Pancreas (tissue), 10 donors: ENCODE results near the gene AP3S1. TPM values are rescaled to one million over a fixed set of nuclear protein-coding genes. Genes with fewer than 3 reads are reported as not detected.
"Not testable (repeated sequence)": the region's sequence is repeated elsewhere in the genome, so short reads cannot be mapped to it uniquely, and the experiment has no call there.

Experiments used
- ATAC-seq, 4 donors: fragments of 200-7000 bp; cut with Tn5 transposase; one replicate each; pipeline versions ENCODE4 v1.8.0 to v1.9.1; 2020; ENCODE audit warnings: mild to moderate bottlenecking in 4 of 4, moderate library complexity in 4 of 4
- DNase-seq, 6 donors: peaks; one replicate each; pipeline ENCODE4 v3.0.0-alpha.2; 2020
- FAIRE-seq: peaks from 2 replicates; lab custom pipeline; 2012; peaks lifted over from hg19 to GRCh38; lab: Jason Lieb, UNC
- H3K27ac ChIP-seq, 4 donors: fragments of 200-600 bp; sonication (generic); 1 replicate in 3 of 4; 2 replicates in 1 of 4; pipeline versions ENCODE4 v1.5.0 to v1.8.0; 2020
- H3K27me3 ChIP-seq, 4 donors: fragments of 200-600 bp; one replicate each; pipeline ENCODE4 v1.8.0; 2021
- H3K36me3 ChIP-seq, 3 donors: fragments of 200-600 bp; sonication (generic) in 1 of 3; one replicate each; pipeline versions ENCODE4 v1.5.0 to v1.8.0; 2020 to 2021
- H3K4me1 ChIP-seq, 3 donors: fragments of 200-600 bp; one replicate each; pipeline ENCODE4 v1.8.0; 2021
- H3K4me3 ChIP-seq, 4 donors: fragments of 200-600 bp; sonication (generic) in 2 of 4; one replicate each; pipeline versions ENCODE4 v1.5.0 to v1.8.0; 2020 to 2021
- H3K9me3 ChIP-seq, 4 donors: fragments of 200-600 bp; one replicate each; pipeline ENCODE4 v1.8.0; 2021
- CTCF ChIP-seq, 4 donors: fragments of 200-600 bp; sonication (generic) in 3 of 4; IDR thresholded peaks; one replicate each; pipeline versions ENCODE4 v1.5.0 to v1.8.0; 2021; ENCODE audit warnings: antibody characterized with exemption in 4 of 4
- WGBS, 2 donors: extraction: QIAGEN DNeasy Blood & Tissue Kit; methylation state at CpG; one replicate each; pipeline ENCODE4 v1.1.7; 2013; 5-methylcytosine and 5-hydroxymethylcytosine counted together
- intact Hi-C, 3 donors: fragments of 100-400 bp; cut with DNase I; formaldehyde crosslinking; loops; one replicate each; pipeline versions ENCODE4 v1.11.1 to v1.14.2; 2022
- polyA plus RNA-seq, 2 donors: library from polyadenylated mRNA; stranded (reverse); fragments of 200-250 nt; gene quantifications; one replicate each; pipeline ENCODE4 v1.2.3, GENCODE V29; 2013
- total RNA-seq, 6 donors: library from RNA; stranded (reverse); fragmentation: NEBNext Ultra II Directional in 4 of 6; extraction: Animal tissue kit (Norgen Biotek cat#: 25700) in 4 of 6; gene quantifications; one replicate each; pipeline versions ENCODE4 v1.2.1 to v1.2.4, GENCODE V29; 2021 to 2023
- donor health status: healthy with polysubstance abuse.
- donor health status: DM: no; HTN: no; CAD: no; lungs with moderate emphysema.
- donor health status: DM: no; HTN: no; CAD: no.
- donor health status: control.
- donor health status: control.
- donor health status: Bipolar disorder and iron deficiency.
- donor health status: DM: yes; HTN: yes; CAD: no.
- donor health status: DM: no; HTN: no; CAD: no.
- donor health status: DM: no; HTN: no; CAD: no.
- donor health status: DM: yes; HTN: yes; CAD: no.

The AP3S1 gene
- total and polyA plus RNA-seq, 8 donors = 26.0 to 58.4 (median 47.9) TPM

- TF ChIP-seq CTCF (IDR thresholded peaks at IDR 0.05) = no peak
- no peak for ATAC-seq
- intact Hi-C loops = loop anchor here in 1 of 3 donors (10.0 kb wide), 1 partner anchor 174 kb away; no protein-coding TSS in a partner anchor
- H3K4me3 ChIP-seq = no peak overlapping the region
- H3K27me3 ChIP-seq = no peaks in the 10 kb centered on the region
- no peaks in the 10 kb centered on the region for H3K36me3 ChIP-seq
- H3K4me1 ChIP-seq = no peaks in the 10 kb centered on the region
- H3K9me3 ChIP-seq = no peaks in the 10 kb centered on the region
- no peak for FAIRE-seq
- 87 to 93% methylated on average over 18 of the region's 18 CpGs for WGBS, 2 donors
- peak in 1 of 6 donors; percentile 34 for DNase-seq
- H3K27ac ChIP-seq = no peak overlapping the region
Measured at GRCh38 chr5:115818821-115819220, 22.9 kb upstream of the AP3S1 start.

GRCh38 chr5:115820846-115821245 lies 20.9 kb upstream of the AP3S1 start:
- no peak overlapping the region for H3K4me3 ChIP-seq
- H3K36me3 ChIP-seq = no peaks in the 10 kb centered on the region
- intact Hi-C loops = loop anchor here in 1 of 3 donors (10.0 kb wide), 1 partner anchor 176 kb away; no protein-coding TSS in a partner anchor
- DNase-seq = no peak
- H3K4me1 ChIP-seq = no peaks in the 10 kb centered on the region
- H3K27me3 ChIP-seq = no peaks in the 10 kb centered on the region
- no peak for ATAC-seq
- WGBS, 2 donors = 84 to 98% methylated on average over 1 of the region's 1 CpG
- TF ChIP-seq CTCF (IDR thresholded peaks at IDR 0.05) = no peak
- no peak for FAIRE-seq
- no peaks in the 10 kb centered on the region for H3K9me3 ChIP-seq
- no peak overlapping the region for H3K27ac ChIP-seq

GRCh38 chr5:115824983-115825382 lies 16.8 kb upstream of the AP3S1 start:
- DNase-seq, H3K9me3 ChIP-seq, ATAC-seq, FAIRE-seq, H3K36me3 ChIP-seq, H3K4me1 ChIP-seq, H3K27ac ChIP-seq, H3K4me3 ChIP-seq, H3K27me3 ChIP-seq: not testable (repeated sequence)
- intact Hi-C loops = loop anchor here in 1 of 3 donors (10.0 kb wide), 1 partner anchor 180 kb away; no protein-coding TSS in a partner anchor
- WGBS, 2 donors = 86 to 94% methylated on average over 1 of the region's 1 CpG

GRCh38 chr5:115825948-115826347 lies 15.8 kb upstream of the AP3S1 start:
- Histone ChIP-seq H3K27me3 (no peaks in the 10 kb centered on the region), H3K36me3 (no peaks in the 10 kb centered on the region), H3K4me1 (no peaks in the 10 kb centered on the region), H3K9me3 (no peaks in the 10 kb centered on the region), H3K27ac (no peak overlapping the region), H3K4me3 (no peak overlapping the region)
- 96 to 100% methylated on average over 4 of the region's 4 CpGs for WGBS, 2 donors
- no peak for TF ChIP-seq CTCF (IDR thresholded peaks at IDR 0.05)
- ATAC-seq = no peak
- DNase-seq = no peak
- no peak for FAIRE-seq
- intact Hi-C loops = loop anchor here in 1 of 3 donors (10.0 kb wide), 1 partner anchor 181 kb away; no protein-coding TSS in a partner anchor

- no peak overlapping the region for H3K4me3 ChIP-seq
- peaks cover 0 to 13% (median 0%) of the 10 kb centered on the region in 3 donors for H3K36me3 ChIP-seq
- FAIRE-seq (no peak), ATAC-seq (no peak), DNase-seq (no peak)
- H3K27ac ChIP-seq = no peak overlapping the region
- TF ChIP-seq CTCF (IDR thresholded peaks at IDR 0.05) = no peak
- H3K9me3 ChIP-seq = no peaks in the 10 kb centered on the region
- WGBS, 2 donors = 90 to 94% methylated on average over 5 of the region's 5 CpGs
- H3K27me3 ChIP-seq = no peaks in the 10 kb centered on the region
- H3K4me1 ChIP-seq = no peaks in the 10 kb centered on the region
- intact Hi-C loops = loop anchor here in 1 of 3 donors (10.0 kb wide), 1 partner anchor 185 kb away; no protein-coding TSS in a partner anchor
Measured at GRCh38 chr5:115829913-115830312, 11.8 kb upstream of the AP3S1 start.
